Measurements from ENCODE around the gene ATG7.
A peak's percentile ranks its signal among the peaks of the same experiment; 100 is the strongest.

Gene ATG7, protein sequence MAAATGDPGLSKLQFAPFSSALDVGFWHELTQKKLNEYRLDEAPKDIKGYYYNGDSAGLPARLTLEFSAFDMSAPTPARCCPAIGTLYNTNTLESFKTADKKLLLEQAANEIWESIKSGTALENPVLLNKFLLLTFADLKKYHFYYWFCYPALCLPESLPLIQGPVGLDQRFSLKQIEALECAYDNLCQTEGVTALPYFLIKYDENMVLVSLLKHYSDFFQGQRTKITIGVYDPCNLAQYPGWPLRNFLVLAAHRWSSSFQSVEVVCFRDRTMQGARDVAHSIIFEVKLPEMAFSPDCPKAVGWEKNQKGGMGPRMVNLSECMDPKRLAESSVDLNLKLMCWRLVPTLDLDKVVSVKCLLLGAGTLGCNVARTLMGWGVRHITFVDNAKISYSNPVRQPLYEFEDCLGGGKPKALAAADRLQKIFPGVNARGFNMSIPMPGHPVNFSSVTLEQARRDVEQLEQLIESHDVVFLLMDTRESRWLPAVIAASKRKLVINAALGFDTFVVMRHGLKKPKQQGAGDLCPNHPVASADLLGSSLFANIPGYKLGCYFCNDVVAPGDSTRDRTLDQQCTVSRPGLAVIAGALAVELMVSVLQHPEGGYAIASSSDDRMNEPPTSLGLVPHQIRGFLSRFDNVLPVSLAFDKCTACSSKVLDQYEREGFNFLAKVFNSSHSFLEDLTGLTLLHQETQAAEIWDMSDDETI

DNA sequence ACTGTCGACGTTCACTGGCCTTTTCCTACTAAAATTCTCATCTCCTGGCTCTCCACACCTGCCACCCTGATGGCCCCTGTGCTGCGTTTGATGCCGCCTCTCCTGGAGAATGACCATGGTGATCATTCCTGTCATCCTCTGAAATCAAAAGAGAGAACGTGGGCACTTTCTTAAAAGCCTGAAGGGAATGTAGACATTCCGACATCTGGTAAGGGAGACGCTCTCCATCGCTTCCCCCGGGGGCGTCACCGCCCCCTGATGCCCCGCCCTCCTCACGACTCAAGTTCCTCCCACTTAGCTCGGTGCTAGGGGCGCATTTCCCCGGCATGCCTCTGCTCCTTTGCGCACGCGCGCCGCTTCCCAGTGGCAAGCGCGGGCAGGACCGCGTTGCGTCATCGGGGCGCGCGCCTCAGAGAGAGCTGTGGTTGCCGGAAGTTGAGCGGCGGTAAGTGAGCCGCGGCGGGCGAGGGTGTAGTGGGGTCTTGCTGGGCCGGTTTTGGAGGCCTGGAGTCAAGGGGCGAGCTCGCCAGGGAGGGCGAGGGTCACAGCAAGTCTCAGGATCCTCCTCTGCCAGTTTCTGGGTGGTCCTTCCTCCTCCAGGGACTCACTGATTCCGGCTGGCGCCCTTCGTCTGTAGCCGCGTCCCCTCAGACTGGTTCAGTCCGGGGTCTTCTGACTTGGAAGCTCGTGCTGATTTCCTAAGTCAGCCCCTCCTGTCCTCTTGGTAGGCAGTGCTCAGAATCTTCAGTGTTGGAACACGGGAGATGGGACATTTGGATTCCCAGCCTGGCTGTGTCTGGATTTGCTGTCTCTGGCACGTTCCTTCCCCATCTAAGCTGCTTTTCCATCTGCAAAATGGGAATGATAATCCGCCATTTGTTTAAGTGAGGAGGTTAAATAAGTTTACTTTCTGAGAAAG lies at the start of gene ATG7:
ATG7 (plus strand) TSS at position 412 of the 919 bp plus-strand sequence. CDS start 26,299 bp downstream, outside the sequence.
- Histone ChIP-seq H3K36me3 (ENCODE audit: control insufficient read depth, insufficient read depth, low read length) (no peaks in the 10 kb centered on the region), H3K27me3 (ENCODE audit: control insufficient read depth, insufficient read depth, low read length) (no peaks in the 10 kb centered on the region), H3K27ac (ENCODE audit: low read depth, low read length) (peak within 1 kb of the TSS; percentile 77), H3K9ac (ENCODE audit: low read length) (peak within 1 kb of the TSS; percentile 98), H3K4me3 (ENCODE audit: low read length) (peak within 1 kb of the TSS; percentile 97), H3K4me1 (ENCODE audit: control insufficient read depth, insufficient read depth, low read length) (peaks cover 3% of the 10 kb centered on the region)

DNA sequence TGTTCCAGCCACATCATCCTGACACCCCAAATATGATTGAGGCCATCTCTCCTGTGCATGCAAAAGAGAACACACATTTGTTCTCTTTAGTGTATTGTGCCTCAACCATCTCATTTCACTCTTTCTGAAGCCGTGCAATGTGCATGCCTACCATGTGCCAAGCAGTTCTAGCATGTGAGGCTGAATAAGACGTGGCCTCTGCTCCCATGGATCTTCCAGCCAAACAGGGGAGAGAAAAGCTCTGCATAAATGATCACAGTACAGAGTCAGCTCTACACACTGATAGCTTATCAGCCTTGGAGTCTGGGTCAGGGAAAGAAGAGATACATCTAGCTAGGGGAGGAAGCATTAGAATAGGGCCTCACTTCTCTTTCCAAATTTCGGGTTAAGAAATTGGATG lies 48.2 kb upstream of the ATG7 start:
- peaks cover 3% of the 10 kb centered on the region for H3K4me1 ChIP-seq (ENCODE audit: control insufficient read depth, insufficient read depth, low read length)
- no peak overlapping the region for H3K9ac ChIP-seq (ENCODE audit: low read length)
- H3K27me3 ChIP-seq (ENCODE audit: control insufficient read depth, insufficient read depth, low read length) = no peaks in the 10 kb centered on the region
- no peak overlapping the region for H3K27ac ChIP-seq (ENCODE audit: low read depth, low read length)
- H3K36me3 ChIP-seq (ENCODE audit: control insufficient read depth, insufficient read depth, low read length) = no peaks in the 10 kb centered on the region
- no peak overlapping the region for H3K4me3 ChIP-seq (ENCODE audit: low read length)

DNA sequence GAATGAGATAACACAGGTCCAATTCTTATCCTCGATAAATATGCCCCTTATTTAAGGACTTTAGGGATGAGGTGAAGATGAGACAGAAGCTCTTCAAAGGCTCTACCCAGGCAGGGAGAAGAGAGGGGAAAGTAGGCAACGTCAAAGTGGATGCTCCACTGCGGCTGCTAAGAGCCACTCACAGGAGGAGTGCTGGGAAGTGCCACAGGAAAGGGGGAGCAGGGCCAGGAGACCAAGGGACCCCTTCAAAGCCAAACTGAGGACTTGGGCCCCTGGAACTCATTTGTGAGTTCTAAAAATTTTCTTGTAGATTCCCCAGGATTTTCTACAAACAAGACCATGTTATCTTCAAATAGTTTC lies 47.3 kb upstream of the ATG7 start:
- Histone ChIP-seq H3K36me3 (ENCODE audit: control insufficient read depth, insufficient read depth, low read length) (no peaks in the 10 kb centered on the region), H3K4me3 (ENCODE audit: low read length) (no peak overlapping the region), H3K9ac (ENCODE audit: low read length) (no peak overlapping the region), H3K27ac (ENCODE audit: low read depth, low read length) (peak overlapping the region; percentile 38), H3K4me1 (ENCODE audit: control insufficient read depth, insufficient read depth, low read length) (peaks cover 3% of the 10 kb centered on the region), H3K27me3 (ENCODE audit: control insufficient read depth, insufficient read depth, low read length) (no peaks in the 10 kb centered on the region)

DNA sequence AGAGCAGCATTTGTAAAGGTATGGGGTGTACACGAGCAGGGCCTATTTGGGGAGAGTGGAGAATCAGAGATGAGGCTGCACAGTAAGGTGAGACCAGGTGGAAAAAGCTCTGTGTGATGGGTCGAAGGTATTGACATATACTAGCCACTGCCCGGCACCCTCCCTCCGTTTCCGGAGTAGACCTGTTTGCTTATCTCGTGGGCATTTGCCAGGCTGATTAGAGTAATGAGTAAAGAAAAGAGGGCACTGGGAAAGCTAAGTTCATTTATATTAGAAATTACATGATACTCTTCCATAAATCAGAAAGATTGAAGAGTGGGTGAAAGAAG lies 46.2 kb upstream of the ATG7 start:
- no peaks in the 10 kb centered on the region for H3K27me3 ChIP-seq (ENCODE audit: control insufficient read depth, insufficient read depth, low read length)
- H3K36me3 ChIP-seq (ENCODE audit: control insufficient read depth, insufficient read depth, low read length) = no peaks in the 10 kb centered on the region
- H3K9ac ChIP-seq (ENCODE audit: low read length) = no peak overlapping the region
- H3K27ac ChIP-seq (ENCODE audit: low read depth, low read length) = no peak overlapping the region
- peaks cover 3% of the 10 kb centered on the region for H3K4me1 ChIP-seq (ENCODE audit: control insufficient read depth, insufficient read depth, low read length)
- H3K4me3 ChIP-seq (ENCODE audit: low read length) = peak overlapping the region; percentile 29

DNA sequence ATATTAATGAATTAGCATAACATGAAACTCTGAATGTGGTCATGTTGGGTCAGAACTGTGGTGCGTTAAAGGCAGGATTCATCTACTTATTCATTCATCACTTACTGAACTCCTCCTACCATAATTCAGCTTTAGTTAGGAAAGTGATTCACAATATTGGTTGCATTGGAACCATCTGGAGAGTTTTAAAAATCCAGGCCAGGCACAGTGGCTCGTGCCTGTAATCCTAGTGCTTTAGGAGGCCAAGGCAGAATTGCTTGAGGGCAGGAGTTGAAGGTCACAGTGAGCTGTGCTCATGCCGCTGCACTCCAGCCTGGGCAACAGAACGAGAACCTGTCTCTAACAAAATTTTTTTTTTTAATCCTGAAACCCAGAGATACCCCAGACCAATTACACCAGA lies 44.2 kb upstream of the ATG7 start:
- H3K4me3 ChIP-seq (ENCODE audit: low read length) = no peak overlapping the region
- no peak overlapping the region for H3K27ac ChIP-seq (ENCODE audit: low read depth, low read length)
- H3K27me3 ChIP-seq (ENCODE audit: control insufficient read depth, insufficient read depth, low read length) = no peaks in the 10 kb centered on the region
- H3K4me1 ChIP-seq (ENCODE audit: control insufficient read depth, insufficient read depth, low read length) = peaks cover 3% of the 10 kb centered on the region
- H3K9ac ChIP-seq (ENCODE audit: low read length) = no peak overlapping the region
- no peaks in the 10 kb centered on the region for H3K36me3 ChIP-seq (ENCODE audit: control insufficient read depth, insufficient read depth, low read length)

DNA sequence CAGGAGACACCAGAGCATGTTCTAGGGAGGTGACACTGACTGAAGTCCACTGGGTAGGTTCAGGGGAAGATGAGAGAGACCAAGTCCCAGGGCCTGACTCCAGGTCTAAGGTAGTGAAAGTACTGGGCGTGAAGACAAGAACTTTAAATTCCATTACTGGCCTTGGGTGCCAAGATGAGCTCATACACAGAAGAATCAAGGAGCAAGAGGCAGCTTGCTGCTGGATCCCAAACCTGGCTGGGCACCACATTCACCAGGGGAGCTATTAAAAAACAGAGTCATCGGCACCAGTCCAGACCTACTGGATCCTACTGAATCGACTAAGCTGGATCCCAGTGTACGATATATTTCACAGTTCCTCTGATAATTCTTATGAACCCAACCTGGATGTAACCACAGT lies 42.1 kb upstream of the ATG7 start:
- no peak overlapping the region for H3K9ac ChIP-seq (ENCODE audit: low read length)
- no peak overlapping the region for H3K4me3 ChIP-seq (ENCODE audit: low read length)
- no peaks in the 10 kb centered on the region for H3K36me3 ChIP-seq (ENCODE audit: control insufficient read depth, insufficient read depth, low read length)
- H3K27ac ChIP-seq (ENCODE audit: low read depth, low read length) = no peak overlapping the region
- no peaks in the 10 kb centered on the region for H3K27me3 ChIP-seq (ENCODE audit: control insufficient read depth, insufficient read depth, low read length)
- peaks cover 2% of the 10 kb centered on the region for H3K4me1 ChIP-seq (ENCODE audit: control insufficient read depth, insufficient read depth, low read length)

DNA sequence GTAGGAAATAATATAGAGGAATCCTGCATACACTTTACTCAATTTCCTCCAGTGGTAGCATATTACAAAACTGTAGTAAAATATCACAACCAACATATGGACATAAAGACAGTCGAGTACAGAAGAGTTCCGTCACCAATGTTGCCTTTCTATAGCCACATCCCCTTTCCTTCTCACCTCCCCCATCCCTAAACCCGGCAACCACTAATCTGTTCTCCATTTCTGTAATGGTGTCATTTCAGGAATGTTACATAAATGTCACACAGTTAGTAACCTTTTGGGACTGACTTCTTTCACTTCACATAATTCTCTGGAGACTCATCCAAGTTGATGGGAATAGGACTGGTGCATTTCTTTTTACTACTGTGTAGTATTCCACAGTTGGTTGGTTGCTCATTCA lies 41.4 kb upstream of the ATG7 start:
- no peak overlapping the region for H3K4me3 ChIP-seq (ENCODE audit: low read length)
- no peaks in the 10 kb centered on the region for H3K27me3 ChIP-seq (ENCODE audit: control insufficient read depth, insufficient read depth, low read length)
- H3K27ac ChIP-seq (ENCODE audit: low read depth, low read length) = no peak overlapping the region
- H3K9ac ChIP-seq (ENCODE audit: low read length) = no peak overlapping the region
- no peaks in the 10 kb centered on the region for H3K36me3 ChIP-seq (ENCODE audit: control insufficient read depth, insufficient read depth, low read length)
- H3K4me1 ChIP-seq (ENCODE audit: control insufficient read depth, insufficient read depth, low read length) = no peaks in the 10 kb centered on the region

DNA sequence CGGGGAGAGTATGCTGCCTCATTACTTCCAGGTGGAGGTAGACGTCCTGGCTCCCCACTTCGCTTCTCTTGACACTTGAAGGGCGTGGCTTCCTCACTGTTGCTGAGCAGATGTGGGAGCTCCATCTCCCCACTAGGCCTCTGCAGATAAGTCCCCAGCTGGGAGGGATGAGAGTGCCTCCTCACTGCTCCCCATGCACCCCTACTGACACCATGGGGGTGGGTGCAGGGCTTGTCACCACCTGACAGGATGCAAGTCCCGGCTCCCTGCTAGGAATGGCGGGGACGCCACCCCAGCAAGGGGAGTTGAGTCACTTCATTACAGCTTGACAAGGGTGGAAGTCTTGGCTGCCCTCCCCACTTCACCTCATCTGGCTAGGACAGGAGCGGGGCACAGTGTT lies 36.8 kb upstream of the ATG7 start:
- Histone ChIP-seq H3K27me3 (ENCODE audit: control insufficient read depth, insufficient read depth, low read length) (no peaks in the 10 kb centered on the region), H3K27ac (ENCODE audit: low read depth, low read length) (no peak overlapping the region), H3K36me3 (ENCODE audit: control insufficient read depth, insufficient read depth, low read length) (no peaks in the 10 kb centered on the region), H3K4me3 (ENCODE audit: low read length) (no peak overlapping the region), H3K9ac (ENCODE audit: low read length) (no peak overlapping the region), H3K4me1 (ENCODE audit: control insufficient read depth, insufficient read depth, low read length) (no peaks in the 10 kb centered on the region)

DNA sequence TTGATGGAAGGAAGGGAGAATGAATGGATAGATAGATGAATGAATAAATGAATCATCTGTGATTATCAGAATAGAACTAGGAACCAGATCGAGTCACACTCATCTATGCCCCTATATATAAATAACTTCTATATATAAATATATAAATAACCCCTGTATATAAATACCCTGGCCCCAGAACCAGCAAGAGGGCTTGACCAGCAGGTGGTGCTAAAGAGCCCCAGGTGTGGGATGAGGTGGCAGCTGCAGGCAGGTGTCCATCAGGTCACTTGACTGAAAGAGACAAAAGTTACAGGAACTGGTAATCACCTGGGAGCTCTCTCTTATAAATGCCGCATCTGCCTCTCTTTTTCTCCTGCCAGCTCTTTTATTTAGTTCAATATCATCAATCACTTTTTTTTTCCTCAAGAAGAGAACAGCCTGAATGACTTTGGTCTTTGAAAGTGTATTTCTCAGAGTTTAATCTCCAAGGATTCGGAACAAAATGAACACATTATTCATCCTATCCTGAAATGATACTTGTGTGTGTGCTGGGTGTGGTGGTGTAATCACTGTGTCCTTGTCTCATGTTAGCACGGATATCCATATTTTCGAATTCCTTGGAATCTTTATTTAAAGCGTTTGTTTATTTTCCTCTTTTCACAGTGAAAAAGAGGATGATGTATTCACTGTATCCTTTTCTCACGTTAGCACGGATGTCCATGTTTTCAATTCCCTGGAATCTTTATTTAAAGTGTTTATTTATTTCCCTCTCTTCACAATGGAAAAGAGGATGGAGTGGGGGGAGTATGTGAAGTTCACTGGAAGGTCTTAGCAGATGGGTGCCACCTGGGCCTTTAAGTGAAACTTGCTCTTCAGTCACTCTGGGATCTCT lies 35.4 kb upstream of the ATG7 start:
- no peaks in the 10 kb centered on the region for H3K36me3 ChIP-seq (ENCODE audit: control insufficient read depth, insufficient read depth, low read length)
- H3K4me1 ChIP-seq (ENCODE audit: control insufficient read depth, insufficient read depth, low read length) = no peaks in the 10 kb centered on the region
- H3K27ac ChIP-seq (ENCODE audit: low read depth, low read length) = no peak overlapping the region
- no peaks in the 10 kb centered on the region for H3K27me3 ChIP-seq (ENCODE audit: control insufficient read depth, insufficient read depth, low read length)
- no peak overlapping the region for H3K4me3 ChIP-seq (ENCODE audit: low read length)
- no peak overlapping the region for H3K9ac ChIP-seq (ENCODE audit: low read length)

DNA sequence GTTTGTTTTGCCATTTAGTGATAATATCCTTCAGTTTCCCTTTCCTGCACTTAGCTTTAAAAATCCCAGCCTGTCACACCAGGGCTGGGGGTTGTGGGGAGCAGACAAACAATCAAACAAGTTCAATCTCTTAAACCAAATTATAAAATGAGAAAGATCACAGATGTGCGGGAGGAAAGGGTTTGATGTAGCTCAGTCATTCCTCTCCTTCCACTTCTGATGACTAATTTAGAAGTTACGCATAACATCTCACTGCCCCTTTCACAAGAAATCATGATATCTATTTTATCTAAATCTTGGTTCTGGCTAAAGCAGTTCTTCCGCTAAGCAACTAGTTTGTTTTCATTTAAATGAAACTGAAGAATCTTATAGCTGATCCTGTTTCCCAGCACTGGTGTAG lies 34.1 kb upstream of the ATG7 start:
- Histone ChIP-seq H3K9ac (ENCODE audit: low read length) (no peak overlapping the region), H3K36me3 (ENCODE audit: control insufficient read depth, insufficient read depth, low read length) (no peaks in the 10 kb centered on the region), H3K27ac (ENCODE audit: low read depth, low read length) (no peak overlapping the region), H3K4me3 (ENCODE audit: low read length) (no peak overlapping the region), H3K4me1 (ENCODE audit: control insufficient read depth, insufficient read depth, low read length) (no peaks in the 10 kb centered on the region), H3K27me3 (ENCODE audit: control insufficient read depth, insufficient read depth, low read length) (no peaks in the 10 kb centered on the region)

DNA sequence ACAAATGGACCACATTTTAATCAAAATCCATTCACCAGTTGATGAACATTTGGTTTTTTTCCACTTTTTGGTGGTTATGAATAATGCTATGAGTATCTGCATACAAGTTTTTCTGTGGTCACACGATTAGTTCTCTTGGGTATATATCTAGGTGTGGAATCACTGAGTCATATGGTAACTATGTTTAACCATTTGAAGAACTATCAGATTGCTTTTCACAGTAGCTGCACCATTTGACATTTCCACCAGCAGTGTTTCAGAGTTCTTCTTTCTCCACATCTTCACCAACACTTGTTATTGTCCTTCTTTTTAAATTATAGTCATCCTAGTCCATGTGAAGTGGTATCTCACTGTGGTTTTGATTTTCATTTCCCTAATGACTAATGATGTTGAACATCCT lies 33.3 kb upstream of the ATG7 start:
- Histone ChIP-seq H3K9ac (ENCODE audit: low read length) (no peak overlapping the region), H3K36me3 (ENCODE audit: control insufficient read depth, insufficient read depth, low read length) (no peaks in the 10 kb centered on the region), H3K27me3 (ENCODE audit: control insufficient read depth, insufficient read depth, low read length) (no peaks in the 10 kb centered on the region), H3K4me3 (ENCODE audit: low read length) (no peak overlapping the region), H3K4me1 (ENCODE audit: control insufficient read depth, insufficient read depth, low read length) (no peaks in the 10 kb centered on the region), H3K27ac (ENCODE audit: low read depth, low read length) (no peak overlapping the region)

DNA sequence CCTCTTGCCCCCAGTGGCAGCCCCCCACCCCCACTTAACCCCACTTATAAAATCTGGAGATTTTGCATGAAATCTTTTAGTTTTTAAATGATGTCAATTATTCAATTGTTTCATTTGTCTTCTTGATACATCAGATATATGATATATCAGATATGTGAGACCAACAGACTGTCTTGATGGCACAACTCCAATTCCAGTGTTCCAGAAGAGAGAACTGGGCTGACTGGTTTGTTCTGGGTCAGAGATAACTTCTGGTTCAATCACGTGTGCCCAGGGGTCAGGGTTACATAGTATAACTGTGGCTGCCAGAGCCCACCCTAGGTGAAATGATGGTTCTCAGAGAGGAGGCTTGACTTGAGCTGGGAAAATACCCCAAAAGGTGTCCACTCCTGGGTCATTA lies 32.4 kb upstream of the ATG7 start:
- Histone ChIP-seq H3K36me3 (ENCODE audit: control insufficient read depth, insufficient read depth, low read length) (no peaks in the 10 kb centered on the region), H3K27me3 (ENCODE audit: control insufficient read depth, insufficient read depth, low read length) (no peaks in the 10 kb centered on the region), H3K27ac (ENCODE audit: low read depth, low read length) (no peak overlapping the region), H3K9ac (ENCODE audit: low read length) (no peak overlapping the region), H3K4me3 (ENCODE audit: low read length) (no peak overlapping the region), H3K4me1 (ENCODE audit: control insufficient read depth, insufficient read depth, low read length) (no peaks in the 10 kb centered on the region)

Data from rectal smooth muscle tissue (tissue), 1 donor.